WTC11 (cell line): ENCODE data around the gene BLOC1S1.

Experiments used
- CREB1 ChIP-seq: sonication (generic); formaldehyde crosslinking; IDR thresholded peaks from 2 replicates; pipeline ENCODE4 v1.8.0; 2023; ENCODE audit warnings: mild to moderate bottlenecking, missing genetic modification reagents
- ETV6 ChIP-seq: sonication (generic); formaldehyde crosslinking; IDR thresholded peaks from 2 replicates; pipeline ENCODE4 v1.8.1; 2022; ENCODE audit warnings: mild to moderate bottlenecking, missing genetic modification reagents
- GRHL2 ChIP-seq: fragments of 250-450 bp; sonication (Bioruptor Pico); IDR thresholded peaks from 2 replicates; pipeline ENCODE4 v1.8.0; 2022; ENCODE audit warnings: mild to moderate bottlenecking, moderate library complexity; ENCODE audit not compliant: insufficient replicate concordance, severe bottlenecking
- NFE2L1 ChIP-seq: sonication (generic); formaldehyde crosslinking; IDR thresholded peaks from 2 replicates; pipeline ENCODE4 v1.8.1; 2023; ENCODE audit warnings: missing genetic modification reagents
- NR3C1 ChIP-seq: sonication (generic); formaldehyde crosslinking; conservative IDR thresholded peaks from 2 replicates; pipeline ENCODE4 v1.8.1; 2023; ENCODE audit warnings: low read depth, mild to moderate bottlenecking, missing genetic modification reagents
- SMAD3 ChIP-seq: sonication (generic); formaldehyde crosslinking; IDR thresholded peaks from 2 replicates; pipeline ENCODE4 v1.8.0; 2022; ENCODE audit warnings: missing genetic modification reagents, mild to moderate bottlenecking, borderline replicate concordance
- TCF7 ChIP-seq: sonication (generic); formaldehyde crosslinking; IDR thresholded peaks from 2 replicates; pipeline ENCODE4 v1.8.0; 2022; ENCODE audit warnings: mild to moderate bottlenecking, low read depth, missing genetic modification reagents, moderate library complexity
- USF2 ChIP-seq: sonication (generic); formaldehyde crosslinking; IDR thresholded peaks from 2 replicates; pipeline ENCODE4 v1.8.1; 2023; ENCODE audit warnings: mild to moderate bottlenecking, missing genetic modification reagents, moderate library complexity
- ZNF232 ChIP-seq: sonication (generic); formaldehyde crosslinking; IDR thresholded peaks from 2 replicates; pipeline ENCODE4 v1.8.0; 2022; ENCODE audit warnings: mild to moderate bottlenecking, missing genetic modification reagents
- TF ChIP-seq, protein P1 (sequence below): fragments of 200-600 bp; IDR thresholded peaks from 2 replicates; pipeline ENCODE4 v1.8.0; 2022; ENCODE audit warnings: antibody characterized with exemption
- TF ChIP-seq, protein P2 (sequence below): sonication (generic); formaldehyde crosslinking; IDR thresholded peaks from 2 replicates; pipeline ENCODE4 v1.8.1; 2022; ENCODE audit warnings: low read depth, missing genetic modification reagents, borderline replicate concordance
- TF ChIP-seq, protein P3 (sequence below): sonication (generic); formaldehyde crosslinking; IDR thresholded peaks from 2 replicates; pipeline ENCODE4 v1.8.0; 2022; ENCODE audit warnings: mild to moderate bottlenecking, missing genetic modification reagents
- TF ChIP-seq, protein P4 (sequence below): sonication (generic); formaldehyde crosslinking; IDR thresholded peaks from 2 replicates; pipeline ENCODE4 v1.8.0; 2022; ENCODE audit warnings: mild to moderate bottlenecking, missing genetic modification reagents

GRCh38 chr12:55743406-55744339, 27.8 kb downstream of the BLOC1S1 start:
- TF ChIP-seq NFE2L1 (CRISPR knock-in tag): no peak
- no peak for TF ChIP-seq SMAD3 (CRISPR knock-in tag)
- TF ChIP-seq, protein P1, sequence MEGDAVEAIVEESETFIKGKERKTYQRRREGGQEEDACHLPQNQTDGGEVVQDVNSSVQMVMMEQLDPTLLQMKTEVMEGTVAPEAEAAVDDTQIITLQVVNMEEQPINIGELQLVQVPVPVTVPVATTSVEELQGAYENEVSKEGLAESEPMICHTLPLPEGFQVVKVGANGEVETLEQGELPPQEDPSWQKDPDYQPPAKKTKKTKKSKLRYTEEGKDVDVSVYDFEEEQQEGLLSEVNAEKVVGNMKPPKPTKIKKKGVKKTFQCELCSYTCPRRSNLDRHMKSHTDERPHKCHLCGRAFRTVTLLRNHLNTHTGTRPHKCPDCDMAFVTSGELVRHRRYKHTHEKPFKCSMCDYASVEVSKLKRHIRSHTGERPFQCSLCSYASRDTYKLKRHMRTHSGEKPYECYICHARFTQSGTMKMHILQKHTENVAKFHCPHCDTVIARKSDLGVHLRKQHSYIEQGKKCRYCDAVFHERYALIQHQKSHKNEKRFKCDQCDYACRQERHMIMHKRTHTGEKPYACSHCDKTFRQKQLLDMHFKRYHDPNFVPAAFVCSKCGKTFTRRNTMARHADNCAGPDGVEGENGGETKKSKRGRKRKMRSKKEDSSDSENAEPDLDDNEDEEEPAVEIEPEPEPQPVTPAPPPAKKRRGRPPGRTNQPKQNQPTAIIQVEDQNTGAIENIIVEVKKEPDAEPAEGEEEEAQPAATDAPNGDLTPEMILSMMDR: no peak
- no peak for TF ChIP-seq ETV6
- no peak for TF ChIP-seq TCF7 (CRISPR knock-in tag)
- no peak for TF ChIP-seq NR3C1
- TF ChIP-seq, protein P2, sequence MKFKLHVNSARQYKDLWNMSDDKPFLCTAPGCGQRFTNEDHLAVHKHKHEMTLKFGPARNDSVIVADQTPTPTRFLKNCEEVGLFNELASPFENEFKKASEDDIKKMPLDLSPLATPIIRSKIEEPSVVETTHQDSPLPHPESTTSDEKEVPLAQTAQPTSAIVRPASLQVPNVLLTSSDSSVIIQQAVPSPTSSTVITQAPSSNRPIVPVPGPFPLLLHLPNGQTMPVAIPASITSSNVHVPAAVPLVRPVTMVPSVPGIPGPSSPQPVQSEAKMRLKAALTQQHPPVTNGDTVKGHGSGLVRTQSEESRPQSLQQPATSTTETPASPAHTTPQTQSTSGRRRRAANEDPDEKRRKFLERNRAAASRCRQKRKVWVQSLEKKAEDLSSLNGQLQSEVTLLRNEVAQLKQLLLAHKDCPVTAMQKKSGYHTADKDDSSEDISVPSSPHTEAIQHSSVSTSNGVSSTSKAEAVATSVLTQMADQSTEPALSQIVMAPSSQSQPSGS (CRISPR knock-in tag): no peak
- TF ChIP-seq, protein P3, sequence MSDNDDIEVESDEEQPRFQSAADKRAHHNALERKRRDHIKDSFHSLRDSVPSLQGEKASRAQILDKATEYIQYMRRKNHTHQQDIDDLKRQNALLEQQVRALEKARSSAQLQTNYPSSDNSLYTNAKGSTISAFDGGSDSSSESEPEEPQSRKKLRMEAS (CRISPR knock-in tag): no peak
- no peak for TF ChIP-seq USF2 (CRISPR knock-in tag)
- TF ChIP-seq GRHL2: no peak
- no peak for TF ChIP-seq CREB1 (CRISPR knock-in tag)
- TF ChIP-seq, protein P4, sequence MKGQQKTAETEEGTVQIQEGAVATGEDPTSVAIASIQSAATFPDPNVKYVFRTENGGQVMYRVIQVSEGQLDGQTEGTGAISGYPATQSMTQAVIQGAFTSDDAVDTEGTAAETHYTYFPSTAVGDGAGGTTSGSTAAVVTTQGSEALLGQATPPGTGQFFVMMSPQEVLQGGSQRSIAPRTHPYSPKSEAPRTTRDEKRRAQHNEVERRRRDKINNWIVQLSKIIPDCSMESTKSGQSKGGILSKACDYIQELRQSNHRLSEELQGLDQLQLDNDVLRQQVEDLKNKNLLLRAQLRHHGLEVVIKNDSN (CRISPR knock-in tag): peak; percentile 23; the same call in 1 of the 2 replicates
- TF ChIP-seq ZNF232: no peak
